Vagina (tissue), 2 donors: ENCODE measurements around the gene BRDT. TPM values are rescaled to one million over a fixed set of nuclear protein-coding genes. Genes with fewer than 3 reads are reported as not detected.
A peak's percentile ranks its signal among the peaks of the same experiment; 100 is the strongest.

Source experiments
- DNase-seq, 2 donors: peaks; one replicate each; pipeline ENCODE4 v3.0.0-alpha.2; 2017; ENCODE audit errors: extremely low spot score in 2 of 2
- H3K27ac ChIP-seq: fragments of 200-600 bp; sonication (generic); one replicate; pipeline ENCODE4 v1.5.1; 2019
- H3K27me3 ChIP-seq: fragments of 200-600 bp; sonication (generic); one replicate; pipeline ENCODE4 v1.5.1; 2019
- H3K36me3 ChIP-seq, 2 donors: fragments of 200-600 bp; sonication (generic); one replicate each; pipeline ENCODE4 v1.5.1; 2017 to 2019
- H3K4me1 ChIP-seq: fragments of 200-600 bp; sonication (generic); one replicate; pipeline ENCODE4 v1.5.1; 2019
- H3K4me3 ChIP-seq, 2 donors: fragments of 200-600 bp; sonication (generic); 1 replicate in 1 of 2; 2 replicates in 1 of 2; pipeline ENCODE4 v1.5.1; 2016 to 2019
- H3K9me3 ChIP-seq: fragments of 200-600 bp; sonication (generic); one replicate; pipeline ENCODE4 v1.5.1; 2019
- POLR2A ChIP-seq, 2 donors: fragments of 450-650 bp; IDR thresholded peaks; one replicate each; pipeline ENCODE4 v1.6.1; 2017; ENCODE audit warnings: antibody characterized with exemption in 2 of 2, mild to moderate bottlenecking in 2 of 2, moderate library complexity in 2 of 2
- POLR2AphosphoS5 ChIP-seq, 2 donors: sonication (generic); formaldehyde crosslinking; IDR thresholded peaks; one replicate each; pipeline ENCODE4 v1.9.0; 2017; ENCODE audit warnings: antibody characterized with exemption in 2 of 2, mild to moderate bottlenecking in 2 of 2, low read depth in 1 of 2; ENCODE audit not compliant: insufficient read depth in 1 of 2
- intact Hi-C: fragments of 100-400 bp; cut with DNase I; formaldehyde crosslinking; loops from one replicate; pipeline ENCODE4 v1.15.1; 2023
- total RNA-seq: library from RNA; depleted of rRNA; stranded (reverse); fragments of >200 nt; gene quantifications from one replicate; pipeline ENCODE4 v1.2.3, GENCODE V29; 2016
- TF ChIP-seq, protein P1 (sequence below), 3 experiments: fragments of 450-650 bp in 2 of 3; fragments of 200-600 bp in 1 of 3; sonication (generic) in 1 of 3; IDR thresholded peaks; one replicate each; pipeline ENCODE4 v1.5.1; 2017 to 2019; ENCODE audit warnings: antibody characterized with exemption in 3 of 3, mild to moderate bottlenecking in 2 of 3, moderate library complexity in 2 of 3

BRDT gene
- total RNA-seq, 1 donor from 2014 or later = not detected

DNA sequence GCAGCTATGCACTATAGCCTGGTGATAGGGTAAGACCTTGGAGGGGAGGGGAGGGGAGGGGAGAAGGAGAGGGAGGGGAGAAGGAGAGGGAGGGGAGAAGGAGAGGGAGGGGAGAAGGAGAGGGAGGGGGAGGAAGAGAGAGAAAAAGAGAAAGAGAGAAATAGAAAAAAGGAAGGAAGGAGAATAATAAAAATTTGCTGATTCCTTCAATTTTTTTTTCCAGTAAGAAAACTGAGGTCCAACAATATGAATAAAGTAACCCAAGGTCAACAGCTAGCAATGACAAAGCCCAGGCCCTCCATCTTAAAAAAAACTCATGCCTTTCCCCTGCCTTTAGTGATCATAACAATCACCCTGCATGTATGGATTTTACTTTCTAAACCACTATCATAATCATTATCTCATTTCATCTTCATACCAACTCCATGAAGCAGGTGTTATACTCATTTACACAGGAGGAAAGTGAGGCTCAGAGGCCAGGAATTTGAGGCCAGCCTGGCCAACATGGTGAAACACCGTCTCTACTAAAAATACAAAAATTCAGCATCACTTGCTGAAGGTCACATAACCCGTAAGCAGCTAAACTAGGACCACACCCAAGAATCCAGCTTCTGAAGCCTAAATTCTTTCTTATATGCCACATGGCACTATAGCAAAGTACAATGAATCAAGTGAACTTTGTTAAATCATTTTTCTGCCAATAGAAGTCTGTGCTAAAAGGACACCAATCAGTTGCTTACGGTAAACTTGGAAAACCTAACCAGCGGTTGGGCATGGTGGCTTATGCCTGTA lies 23.4 kb upstream of the BRDT start:
- DNase-seq = peak in 1 of 2 donors; percentile 20
- peaks cover 5% of the 10 kb centered on the region for H3K4me1 ChIP-seq
- H3K27me3 ChIP-seq = no peaks in the 10 kb centered on the region
- intact Hi-C loops = loop anchor here (5.0 kb wide), 1 partner anchor 414 kb away; no protein-coding TSS in a partner anchor
- H3K4me3 ChIP-seq = no peak overlapping the region
- no peak overlapping the region for H3K27ac ChIP-seq
- no peak for TF ChIP-seq POLR2A (IDR thresholded peaks at IDR 0.05)
- TF ChIP-seq POLR2AphosphoS5 (IDR thresholded peaks at IDR 0.05; ENCODE audit: insufficient read depth in 1 of 2, low read depth in 1 of 2) = no peak
- TF ChIP-seq, protein P1, sequence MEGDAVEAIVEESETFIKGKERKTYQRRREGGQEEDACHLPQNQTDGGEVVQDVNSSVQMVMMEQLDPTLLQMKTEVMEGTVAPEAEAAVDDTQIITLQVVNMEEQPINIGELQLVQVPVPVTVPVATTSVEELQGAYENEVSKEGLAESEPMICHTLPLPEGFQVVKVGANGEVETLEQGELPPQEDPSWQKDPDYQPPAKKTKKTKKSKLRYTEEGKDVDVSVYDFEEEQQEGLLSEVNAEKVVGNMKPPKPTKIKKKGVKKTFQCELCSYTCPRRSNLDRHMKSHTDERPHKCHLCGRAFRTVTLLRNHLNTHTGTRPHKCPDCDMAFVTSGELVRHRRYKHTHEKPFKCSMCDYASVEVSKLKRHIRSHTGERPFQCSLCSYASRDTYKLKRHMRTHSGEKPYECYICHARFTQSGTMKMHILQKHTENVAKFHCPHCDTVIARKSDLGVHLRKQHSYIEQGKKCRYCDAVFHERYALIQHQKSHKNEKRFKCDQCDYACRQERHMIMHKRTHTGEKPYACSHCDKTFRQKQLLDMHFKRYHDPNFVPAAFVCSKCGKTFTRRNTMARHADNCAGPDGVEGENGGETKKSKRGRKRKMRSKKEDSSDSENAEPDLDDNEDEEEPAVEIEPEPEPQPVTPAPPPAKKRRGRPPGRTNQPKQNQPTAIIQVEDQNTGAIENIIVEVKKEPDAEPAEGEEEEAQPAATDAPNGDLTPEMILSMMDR (IDR thresholded peaks at IDR 0.05) = no peak
- no peaks in the 10 kb centered on the region for H3K36me3 ChIP-seq
- no peaks in the 10 kb centered on the region for H3K9me3 ChIP-seq

DNA sequence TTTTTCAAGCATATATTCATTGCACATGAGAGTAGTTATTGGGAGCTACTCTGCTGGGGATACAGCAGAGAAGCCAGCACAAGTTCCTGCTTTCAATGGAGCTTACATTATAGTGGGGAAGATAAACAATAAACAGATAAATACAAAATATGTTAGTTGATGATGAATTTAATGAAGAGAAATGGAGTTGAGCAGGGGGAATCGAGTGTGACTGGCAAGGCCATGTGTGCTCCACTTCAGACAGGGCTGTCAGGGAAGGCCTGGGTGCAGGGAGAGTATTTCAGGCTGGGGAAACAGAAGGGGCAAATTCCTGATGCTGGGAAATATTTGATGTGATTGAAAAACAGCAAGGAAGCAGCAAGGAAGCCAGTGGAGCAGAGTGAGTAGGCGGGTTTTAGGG lies 21.2 kb upstream of the BRDT start:
- TF ChIP-seq, protein P1 (IDR thresholded peaks at IDR 0.05) = no peak
- TF ChIP-seq POLR2AphosphoS5 (IDR thresholded peaks at IDR 0.05; ENCODE audit: insufficient read depth in 1 of 2, low read depth in 1 of 2) (no peak), POLR2A (IDR thresholded peaks at IDR 0.05) (no peak)
- peak in 1 of 2 donors; percentile 67 for DNase-seq
- no peaks in the 10 kb centered on the region for H3K36me3 ChIP-seq
- peaks cover 5% of the 10 kb centered on the region for H3K4me1 ChIP-seq
- H3K4me3 ChIP-seq = no peak overlapping the region
- no peaks in the 10 kb centered on the region for H3K27me3 ChIP-seq
- intact Hi-C loops = loop anchor here (5.0 kb wide), 1 partner anchor 416 kb away; no protein-coding TSS in a partner anchor
- no peaks in the 10 kb centered on the region for H3K9me3 ChIP-seq
- no peak overlapping the region for H3K27ac ChIP-seq

DNA sequence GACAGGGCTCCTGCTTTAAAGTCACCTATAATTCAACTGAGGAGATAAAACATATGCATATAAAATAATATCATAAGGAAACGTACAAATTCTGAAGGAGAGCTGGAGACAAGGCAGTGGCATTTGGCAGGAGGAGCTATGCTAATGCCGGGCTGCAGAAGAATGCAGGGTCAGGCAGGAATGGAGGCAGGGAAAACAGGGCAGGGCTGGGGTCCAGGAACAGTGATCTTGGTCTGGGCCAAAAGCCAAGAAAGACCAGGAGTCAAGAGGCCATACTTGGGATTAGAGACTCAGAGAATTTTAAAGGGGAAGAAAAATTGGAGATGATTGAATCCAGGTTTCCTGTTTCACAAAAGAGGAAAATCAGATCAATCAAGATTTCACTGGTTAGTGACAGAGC lies 20.0 kb upstream of the BRDT start:
- Histone ChIP-seq H3K27ac (no peak overlapping the region), H3K4me1 (peaks cover 1% of the 10 kb centered on the region), H3K9me3 (no peaks in the 10 kb centered on the region), H3K27me3 (no peaks in the 10 kb centered on the region), H3K36me3 (no peaks in the 10 kb centered on the region), H3K4me3 (no peak overlapping the region)
- intact Hi-C loops = loop anchor here (5.0 kb wide), 1 partner anchor 417 kb away; no protein-coding TSS in a partner anchor
- no peak for DNase-seq
- no peak for TF ChIP-seq POLR2A (IDR thresholded peaks at IDR 0.05)
- no peak for TF ChIP-seq POLR2AphosphoS5 (IDR thresholded peaks at IDR 0.05; ENCODE audit: insufficient read depth in 1 of 2, low read depth in 1 of 2)
- TF ChIP-seq, protein P1 (IDR thresholded peaks at IDR 0.05) = no peak

DNA sequence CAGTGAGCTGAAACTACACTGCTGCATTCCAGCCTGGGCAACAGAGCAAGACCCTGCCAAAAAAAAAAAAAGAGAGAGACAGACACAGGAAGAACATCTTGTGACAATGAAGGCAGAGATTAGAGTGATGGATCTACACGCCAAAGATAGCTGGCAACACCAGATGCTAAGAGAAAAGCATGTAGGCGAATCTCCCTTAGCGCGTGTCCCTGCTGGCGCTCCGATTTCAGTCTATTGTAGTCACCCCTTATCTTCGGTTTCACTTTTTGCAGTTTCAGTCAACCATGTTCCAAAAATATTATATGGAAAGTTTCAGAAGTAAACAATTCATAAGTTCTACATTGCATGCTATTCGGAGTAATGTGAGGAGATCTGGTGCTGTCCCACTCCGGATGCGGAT lies 11.6 kb upstream of the BRDT start:
- DNase-seq = no peak
- Histone ChIP-seq H3K9me3 (no peaks in the 10 kb centered on the region), H3K27ac (no peak overlapping the region), H3K4me1 (no peaks in the 10 kb centered on the region), H3K4me3 (no peak overlapping the region), H3K36me3 (no peaks in the 10 kb centered on the region), H3K27me3 (no peaks in the 10 kb centered on the region)
- intact Hi-C loops = no loop called here
- TF ChIP-seq, protein P1 (IDR thresholded peaks at IDR 0.05) = no peak
- TF ChIP-seq POLR2AphosphoS5 (IDR thresholded peaks at IDR 0.05; ENCODE audit: insufficient read depth in 1 of 2, low read depth in 1 of 2) (no peak), POLR2A (IDR thresholded peaks at IDR 0.05) (no peak)

DNA sequence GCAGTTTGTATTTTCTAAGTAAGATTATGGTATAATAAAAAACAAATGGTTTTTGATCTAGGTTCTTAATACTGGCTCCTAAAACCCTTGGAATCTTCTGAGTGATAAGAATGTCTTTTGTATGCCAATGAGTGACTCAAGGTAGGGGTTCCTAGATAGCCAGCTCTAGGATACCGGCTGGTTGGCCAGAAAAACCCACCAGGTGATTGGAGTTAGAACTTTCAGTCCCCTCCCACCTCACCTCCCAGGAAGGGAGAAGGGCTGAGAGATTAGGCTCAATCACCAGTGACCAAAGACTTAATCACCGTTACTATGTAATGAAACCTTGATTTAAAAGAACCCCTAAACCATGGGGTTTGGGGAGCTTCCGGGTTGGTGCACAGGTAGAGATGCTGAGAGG lies 8.7 kb upstream of the BRDT start:
- no peaks in the 10 kb centered on the region for H3K27me3 ChIP-seq
- intact Hi-C loops = no loop called here
- no peaks in the 10 kb centered on the region for H3K4me1 ChIP-seq
- no peak overlapping the region for H3K27ac ChIP-seq
- H3K4me3 ChIP-seq = no peak overlapping the region
- no peaks in the 10 kb centered on the region for H3K9me3 ChIP-seq
- TF ChIP-seq, protein P1 (IDR thresholded peaks at IDR 0.05) = no peak
- no peak for TF ChIP-seq POLR2AphosphoS5 (IDR thresholded peaks at IDR 0.05; ENCODE audit: insufficient read depth in 1 of 2, low read depth in 1 of 2)
- no peak for TF ChIP-seq POLR2A (IDR thresholded peaks at IDR 0.05)
- no peak for DNase-seq
- H3K36me3 ChIP-seq = no peaks in the 10 kb centered on the region
